Fibroblast of peridontal ligament (primary cell): ENCODE data around the gene METAP2.
A peak's percentile ranks its signal among the peaks of the same experiment; 100 is the strongest.
"Not testable (repeated sequence)": the region's sequence is repeated elsewhere in the genome, so short reads cannot be mapped to it uniquely, and the experiment has no call there.

ENCODE experiments used
- DNase-seq: peaks from one replicate; pipeline ENCODE4 v3.0.0-alpha.2; 2010; ENCODE audit errors: extremely low read depth

Gene METAP2

DNA sequence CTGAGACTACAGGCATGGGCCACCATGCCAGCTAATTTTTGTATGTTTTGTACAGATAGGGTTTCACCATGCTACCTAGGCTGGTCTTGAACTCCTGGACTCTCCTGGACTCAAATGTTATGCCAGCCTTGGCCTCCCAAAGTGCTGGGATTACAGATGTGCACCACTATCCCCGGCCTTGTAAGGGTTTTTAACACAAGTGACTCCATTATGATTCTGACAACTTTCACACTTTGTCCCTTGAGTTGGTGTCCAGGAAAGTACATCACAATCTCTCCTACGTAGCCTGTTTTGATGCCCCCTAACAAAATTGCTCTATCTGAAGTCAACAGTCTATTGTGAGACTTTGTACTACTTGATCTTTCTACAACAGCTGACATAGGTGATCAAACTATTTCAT lies 11.4 kb upstream of the METAP2 start:
- no peak for DNase-seq

DNA sequence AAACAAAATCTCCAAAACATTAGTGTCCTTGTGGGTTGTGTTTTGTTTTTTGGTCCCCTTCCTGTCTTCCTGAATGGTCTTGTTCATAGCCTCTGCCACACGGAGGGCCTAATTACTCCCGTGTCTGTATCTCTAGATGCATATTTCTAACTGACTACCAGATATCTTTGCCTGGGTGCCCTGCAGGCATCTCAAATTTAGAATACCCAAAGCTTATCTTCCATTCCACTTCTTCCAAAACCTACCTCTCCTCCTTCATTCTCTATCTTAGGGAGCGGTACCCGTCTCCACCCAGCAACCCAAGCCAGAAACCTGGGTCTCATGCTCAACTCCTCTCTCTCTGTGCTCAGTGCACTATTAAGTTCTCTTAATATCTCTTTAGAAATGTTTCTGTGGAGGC lies 10.9 kb upstream of the METAP2 start:
- no peak for DNase-seq

DNA sequence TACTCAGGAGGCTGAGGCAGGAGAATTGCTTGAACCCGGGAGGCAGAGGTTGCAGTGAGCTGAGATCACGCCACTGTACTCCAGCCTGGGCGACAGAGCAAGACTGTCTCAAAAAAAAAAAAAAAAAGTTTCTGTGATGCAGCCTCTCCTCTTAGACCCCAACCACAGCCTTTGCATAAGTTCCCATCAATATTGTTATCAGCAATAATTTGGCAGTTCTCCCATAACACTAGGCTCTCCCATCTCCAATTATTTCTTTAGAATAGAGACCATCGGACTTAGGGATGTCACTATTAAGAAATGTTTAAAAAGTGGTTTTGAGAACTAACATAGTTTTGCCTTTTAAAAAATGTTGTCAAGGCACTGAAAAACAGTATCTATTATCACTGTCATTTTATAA lies 10.2 kb upstream of the METAP2 start:
- not testable (repeated sequence) for DNase-seq

DNA sequence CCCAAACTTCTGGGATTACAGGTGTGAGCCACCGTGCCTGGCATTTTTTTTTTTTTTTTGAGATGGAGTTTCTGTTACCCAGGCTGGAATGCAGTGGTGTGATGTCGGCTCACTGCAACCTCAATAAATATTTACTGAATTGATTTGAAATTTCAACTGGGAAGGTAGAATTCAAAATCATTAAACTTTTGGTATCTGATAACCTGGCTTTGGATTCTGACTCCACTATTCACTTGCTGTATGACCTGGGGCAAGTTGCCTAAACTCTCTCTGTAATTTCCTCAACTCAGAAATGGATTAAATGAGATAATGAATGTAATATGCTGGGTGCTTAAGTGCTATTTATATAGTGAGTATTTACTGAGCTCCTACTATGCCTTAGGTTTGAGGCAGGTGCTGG lies 8.7 kb upstream of the METAP2 start:
- no peak for DNase-seq

DNA sequence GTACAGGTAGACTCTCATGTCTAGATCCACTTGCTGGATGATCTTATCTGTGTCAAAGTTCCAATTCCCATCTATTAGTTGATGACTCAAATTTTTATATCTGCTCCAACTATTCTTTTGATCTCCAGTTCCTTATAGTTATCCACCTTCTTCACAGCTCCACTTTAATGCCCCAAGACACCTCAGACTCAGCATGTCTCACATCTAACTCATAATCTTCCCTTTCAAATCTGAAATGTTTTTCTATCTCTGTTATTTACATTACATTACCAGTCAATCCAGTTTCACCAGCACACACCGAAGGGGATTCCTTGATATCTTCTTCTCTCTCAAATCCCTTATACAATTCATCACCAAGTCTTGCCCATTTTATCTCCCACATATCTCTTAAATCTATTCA lies 3.7 kb upstream of the METAP2 start:
- DNase-seq, result no peak

DNA sequence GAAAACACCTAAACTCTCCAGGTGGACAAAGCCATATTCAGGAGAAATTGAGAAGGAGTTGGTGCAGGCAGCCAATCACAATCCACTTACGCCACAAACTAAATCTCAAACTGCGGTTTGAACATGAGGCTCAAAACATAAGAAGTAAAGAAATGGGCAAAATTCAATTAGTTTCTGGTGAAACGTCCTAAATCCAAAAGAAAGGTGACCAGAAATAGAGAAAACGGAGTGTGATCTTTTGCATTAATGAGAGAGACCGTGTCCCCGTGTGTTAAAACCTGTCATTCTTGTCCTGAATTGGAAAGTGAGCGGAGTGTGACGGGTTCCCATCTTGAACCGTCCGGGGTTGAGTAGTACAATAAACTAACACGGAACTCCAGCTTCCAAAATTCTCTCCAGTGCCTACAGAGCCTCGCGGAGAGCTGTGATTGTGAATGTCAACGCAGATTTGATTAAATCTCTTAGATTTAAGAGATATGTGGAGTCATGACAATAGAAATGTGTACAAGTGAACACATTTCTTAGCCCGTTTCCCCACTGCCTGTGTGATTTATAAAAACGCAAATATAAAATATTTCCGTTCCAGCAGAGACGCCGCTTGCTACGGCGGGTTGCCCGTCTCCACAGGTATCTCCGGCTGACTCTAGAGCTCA lies 595 bp upstream of the METAP2 start:
- peak; percentile 72 for DNase-seq

DNA sequence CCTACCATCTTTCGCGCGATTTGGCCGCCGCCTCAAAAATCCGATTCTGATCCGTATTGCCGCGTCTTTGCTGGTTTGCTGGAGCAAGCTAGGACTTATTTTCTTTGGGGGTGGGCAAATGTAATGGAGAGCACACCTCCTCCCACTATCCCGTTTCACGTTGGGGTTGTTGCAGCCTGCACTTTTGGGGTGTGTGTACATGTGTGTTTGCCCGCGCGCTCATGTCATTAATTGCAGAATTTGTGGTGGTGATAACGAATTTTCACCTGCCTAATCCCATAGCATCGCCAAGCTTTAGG lies 657 bp downstream of the METAP2 start:
- peak; percentile 28 for DNase-seq

DNA sequence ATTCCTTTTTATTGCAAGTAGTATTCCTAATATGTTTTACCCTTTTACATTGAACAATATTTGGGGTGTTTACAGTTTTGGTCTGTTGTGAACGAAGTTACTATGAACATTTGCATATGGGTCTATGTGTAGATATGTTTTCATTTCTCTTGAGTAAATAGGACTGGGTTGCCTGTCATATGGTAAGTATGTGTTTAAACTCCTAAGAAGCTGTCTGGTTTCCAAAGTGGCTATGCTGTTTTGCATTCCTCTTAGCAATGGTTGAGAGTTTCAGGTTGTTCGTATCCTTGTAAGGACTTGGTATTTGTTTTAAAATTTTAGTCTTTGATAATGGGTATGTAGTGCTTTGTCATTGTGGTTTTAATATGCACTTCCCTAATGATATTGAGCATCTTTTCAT lies 6.3 kb downstream of the METAP2 start:
- DNase-seq, result peak; percentile 30

DNA sequence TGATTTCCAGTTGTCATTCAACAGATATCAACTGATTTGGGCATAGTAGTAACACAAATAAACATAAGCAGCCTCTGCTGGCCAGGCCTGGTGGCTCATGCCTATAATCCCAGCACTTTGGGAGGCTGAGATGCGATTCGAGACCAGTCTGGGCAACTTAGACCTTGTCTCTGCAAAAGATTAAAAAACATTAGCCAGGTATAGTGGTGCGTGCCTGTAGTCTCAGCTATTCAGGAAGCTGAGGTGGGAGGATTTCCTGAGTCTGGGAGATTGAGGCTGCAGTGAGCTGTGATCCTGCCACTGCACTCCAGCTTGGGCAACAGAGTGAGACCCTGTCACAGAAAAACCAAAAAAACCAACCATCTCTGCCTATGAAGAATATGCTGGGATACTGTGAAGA lies 7.1 kb downstream of the METAP2 start:
- DNase-seq, result no peak

DNA sequence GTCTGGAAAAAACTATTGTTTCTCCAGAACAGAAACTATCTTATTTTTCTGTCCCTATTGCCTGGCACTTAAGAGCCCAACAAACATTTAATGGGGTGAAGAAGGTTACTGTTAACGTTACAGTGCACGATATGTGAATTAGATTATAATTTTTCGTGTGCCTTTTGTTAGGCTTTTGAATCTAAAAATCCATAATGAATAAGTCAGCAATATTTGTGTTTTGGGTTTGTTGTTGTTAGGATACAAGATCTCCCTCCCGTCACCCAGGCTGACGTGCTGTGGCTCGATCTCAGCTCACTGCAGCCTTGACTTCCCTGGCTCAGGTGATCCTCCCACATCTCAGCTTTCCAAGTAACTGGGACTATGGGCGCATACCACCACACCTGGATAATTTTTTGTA lies 7.9 kb downstream of the METAP2 start:
- no peak for DNase-seq

DNA sequence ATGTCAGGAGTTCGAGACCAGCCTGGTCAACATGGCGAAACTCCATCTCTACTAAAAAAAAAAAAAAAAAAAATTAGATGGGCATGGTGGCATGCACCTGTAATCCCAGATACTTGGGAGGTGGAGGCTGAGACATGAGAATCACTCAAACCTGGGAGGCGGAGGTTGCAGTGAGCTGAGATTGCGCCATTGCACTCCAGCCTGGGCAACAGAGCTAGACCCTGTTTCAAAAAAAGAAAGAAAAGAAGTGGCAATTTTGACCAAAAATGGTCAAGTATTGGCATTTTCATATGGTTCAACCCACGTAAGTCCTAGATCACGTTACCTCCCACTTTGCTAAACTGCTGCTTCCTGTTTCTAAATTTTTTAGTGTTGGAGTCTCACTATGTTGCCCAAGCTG lies 8.6 kb downstream of the METAP2 start:
- DNase-seq, result not testable (repeated sequence)

DNA sequence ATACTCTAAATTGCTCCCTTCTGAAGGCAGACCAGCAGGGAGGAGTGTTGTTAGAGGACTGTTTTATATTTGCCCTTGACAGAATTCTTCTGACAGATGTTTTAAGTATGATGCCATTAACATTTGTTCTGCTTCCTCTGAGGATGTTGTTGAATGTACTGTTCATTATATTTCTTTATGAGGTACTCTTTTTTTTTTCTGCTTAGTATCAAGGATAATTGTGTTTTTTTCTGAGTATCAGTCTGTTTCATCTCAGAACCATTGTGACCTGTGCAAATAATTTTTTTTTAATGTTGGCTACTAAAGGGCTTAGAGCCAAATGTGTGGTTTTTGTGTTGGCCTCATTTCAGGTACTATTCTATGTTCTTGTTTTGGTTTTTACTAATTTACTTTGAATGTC lies 10.6 kb downstream of the METAP2 start:
- peak; percentile 43 for DNase-seq

DNA sequence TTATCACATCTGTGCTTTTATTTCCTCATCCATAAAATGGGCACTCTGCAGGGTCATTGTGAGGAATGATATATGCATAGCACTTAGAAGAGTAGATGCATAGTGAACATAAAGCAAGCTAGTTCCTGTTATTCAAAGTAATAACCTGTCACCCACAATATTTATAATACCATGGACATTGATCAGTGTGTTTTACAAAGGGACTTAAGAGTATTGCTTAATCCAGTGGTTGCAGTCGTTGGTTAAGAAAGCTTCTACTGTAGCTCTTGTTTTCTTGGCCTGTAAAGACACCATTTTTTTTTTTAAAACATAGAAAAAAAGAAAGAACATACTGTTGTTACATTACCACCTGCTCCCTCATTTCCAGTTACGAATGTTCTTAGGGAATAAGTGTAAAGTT lies 13.1 kb downstream of the METAP2 start:
- DNase-seq, result no peak

DNA sequence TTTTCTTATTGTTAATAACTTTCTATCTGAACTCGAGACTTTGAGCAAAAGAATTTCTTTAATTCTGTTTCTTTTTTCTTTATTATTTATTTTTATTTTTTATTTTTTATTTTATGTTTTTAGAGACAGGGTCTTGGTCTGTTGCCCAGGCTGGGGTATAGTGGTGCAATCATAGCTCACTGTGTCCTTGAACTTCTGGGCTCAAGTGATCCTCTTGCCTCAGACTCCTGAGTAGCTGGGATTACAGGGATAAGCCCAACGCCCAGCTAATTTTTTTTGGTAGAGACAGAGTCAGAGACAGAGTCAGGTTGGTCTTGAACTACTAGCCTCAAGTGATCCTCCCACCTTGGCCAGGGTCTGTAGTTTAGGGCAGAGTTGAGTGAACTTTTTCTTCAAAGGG lies 18.5 kb downstream of the METAP2 start:
- DNase-seq, result no peak

DNA sequence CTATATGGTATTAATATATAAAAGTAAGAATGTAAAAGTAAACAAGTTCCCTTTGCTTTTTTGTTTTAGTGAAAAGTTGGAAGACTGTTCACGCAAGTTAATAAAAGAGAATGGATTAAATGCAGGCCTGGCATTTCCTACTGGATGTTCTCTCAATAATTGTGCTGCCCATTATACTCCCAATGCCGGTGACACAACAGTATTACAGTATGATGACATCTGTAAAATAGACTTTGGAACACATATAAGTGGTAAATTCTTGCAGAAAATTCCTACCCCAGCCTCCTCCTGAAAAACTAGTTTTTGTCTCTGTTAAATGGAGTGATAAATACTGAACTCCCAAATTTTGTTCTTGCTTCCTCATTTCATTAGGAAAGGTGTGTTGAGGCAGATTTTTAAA lies 20.9 kb downstream of the METAP2 start:
- no peak for DNase-seq

DNA sequence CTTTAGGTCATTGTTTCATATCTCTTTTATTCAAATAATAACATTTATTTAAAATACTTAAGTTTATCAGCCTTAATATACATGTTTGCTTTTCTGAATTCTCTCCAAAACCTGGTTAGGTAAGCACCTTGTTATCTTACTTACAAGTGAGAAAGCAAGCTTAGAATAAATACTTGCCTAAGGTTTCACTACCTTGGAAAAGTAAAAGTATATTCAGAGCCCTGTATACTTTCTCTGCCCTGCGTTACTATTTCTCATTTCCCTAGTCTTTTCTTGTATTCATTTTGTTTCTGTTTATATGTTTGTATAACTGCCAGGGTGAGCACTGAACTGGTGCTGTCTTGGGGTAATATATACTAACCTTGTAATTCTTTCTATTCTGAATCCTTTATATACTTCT lies 21.5 kb downstream of the METAP2 start:
- no peak for DNase-seq

DNA sequence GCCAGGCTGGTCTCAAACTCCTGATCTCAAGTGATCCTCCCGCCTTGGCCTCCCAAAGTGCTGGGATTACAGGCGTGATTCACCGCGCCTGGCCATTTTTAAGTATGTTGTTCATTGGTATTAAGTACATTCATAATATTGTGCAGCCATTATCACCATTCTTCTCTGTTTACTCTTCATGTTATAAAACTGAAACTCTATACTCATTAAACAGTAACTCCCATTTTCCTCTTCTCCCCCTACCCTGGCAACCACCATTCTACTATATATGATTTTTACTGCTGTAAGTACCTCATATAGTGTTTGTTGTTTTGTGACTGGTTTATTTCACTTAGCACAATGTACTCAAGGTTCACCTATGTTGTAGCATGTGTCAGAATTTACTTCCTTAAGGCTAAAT lies 23.1 kb downstream of the METAP2 start:
- DNase-seq, result no peak

DNA sequence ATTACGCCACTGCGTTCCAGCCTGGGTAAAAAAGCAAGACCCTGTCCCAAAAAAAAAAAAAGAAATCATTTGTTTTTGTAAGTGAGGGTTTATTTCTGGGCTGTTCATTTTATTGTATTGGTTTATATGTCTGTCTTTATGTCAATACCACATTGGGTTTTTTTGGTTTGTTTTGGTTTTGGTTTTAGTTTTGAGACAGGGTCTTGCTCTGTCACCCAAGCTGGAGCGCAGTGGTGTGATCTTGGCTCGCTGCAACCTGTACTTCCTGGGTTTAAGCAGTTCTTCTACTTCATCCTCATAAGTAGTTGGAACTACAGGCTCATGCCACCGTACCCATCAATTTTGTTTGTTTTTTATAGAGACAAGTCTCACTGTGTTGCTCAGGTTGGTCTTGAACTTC lies 25.0 kb downstream of the METAP2 start:
- DNase-seq, result no peak

DNA sequence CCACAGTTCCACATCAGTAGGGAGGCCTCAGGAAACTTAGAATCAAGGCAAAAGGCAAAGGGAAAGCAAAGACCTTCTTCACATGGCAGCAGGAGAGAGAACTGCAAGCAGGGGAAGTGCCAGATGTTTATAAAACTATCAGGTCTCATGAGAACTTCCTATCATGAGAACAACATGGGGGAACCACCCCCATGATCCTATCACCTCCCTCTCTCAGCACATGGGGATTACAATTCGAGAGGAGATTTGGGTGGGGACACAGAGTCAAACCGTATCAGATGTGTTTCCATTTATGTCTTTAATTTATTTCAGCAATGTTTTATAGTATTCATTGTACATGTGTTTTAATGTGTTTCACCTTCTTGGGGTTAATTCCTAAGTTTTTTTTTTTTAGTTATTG lies 25.8 kb downstream of the METAP2 start:
- no peak for DNase-seq

DNA sequence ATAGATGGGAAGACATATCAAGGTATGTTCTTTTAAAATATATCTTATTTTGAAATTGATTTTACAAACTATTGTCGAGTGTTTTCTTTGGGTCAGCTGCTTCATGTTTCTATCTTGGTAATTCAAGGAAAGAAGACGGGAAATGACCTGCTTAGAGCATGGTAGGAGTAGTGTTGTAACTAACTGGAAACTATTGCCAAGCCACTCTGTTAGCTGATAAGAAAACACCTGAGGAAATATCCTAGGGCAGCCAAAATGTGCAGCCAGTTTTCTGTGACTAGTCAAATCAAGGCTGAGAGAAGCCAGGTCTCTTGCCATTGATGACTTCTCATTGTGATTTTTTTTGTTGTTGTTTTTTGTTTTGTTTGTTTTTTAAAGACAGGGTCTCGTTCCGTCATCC lies 30.2 kb downstream of the METAP2 start:
- no peak for DNase-seq

DNA sequence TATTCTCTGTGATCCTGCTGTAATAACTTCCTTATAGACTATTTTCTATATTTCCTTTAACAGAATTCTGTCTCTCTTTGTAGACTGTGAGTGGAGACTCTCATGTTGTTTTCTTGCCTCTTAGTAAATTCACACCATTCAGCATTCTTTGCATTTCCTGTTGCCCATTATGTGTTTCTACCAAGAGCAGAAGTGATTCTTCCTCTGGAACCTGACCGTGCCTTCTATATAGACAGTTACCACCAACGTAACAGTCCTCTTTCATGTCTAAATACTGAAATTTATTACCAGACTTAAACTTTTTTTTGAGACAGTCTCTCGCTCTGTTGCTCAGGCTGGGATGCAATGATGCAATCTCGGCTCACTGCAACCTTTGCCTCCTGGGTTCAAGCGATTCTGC lies 31.1 kb downstream of the METAP2 start:
- no peak for DNase-seq

DNA sequence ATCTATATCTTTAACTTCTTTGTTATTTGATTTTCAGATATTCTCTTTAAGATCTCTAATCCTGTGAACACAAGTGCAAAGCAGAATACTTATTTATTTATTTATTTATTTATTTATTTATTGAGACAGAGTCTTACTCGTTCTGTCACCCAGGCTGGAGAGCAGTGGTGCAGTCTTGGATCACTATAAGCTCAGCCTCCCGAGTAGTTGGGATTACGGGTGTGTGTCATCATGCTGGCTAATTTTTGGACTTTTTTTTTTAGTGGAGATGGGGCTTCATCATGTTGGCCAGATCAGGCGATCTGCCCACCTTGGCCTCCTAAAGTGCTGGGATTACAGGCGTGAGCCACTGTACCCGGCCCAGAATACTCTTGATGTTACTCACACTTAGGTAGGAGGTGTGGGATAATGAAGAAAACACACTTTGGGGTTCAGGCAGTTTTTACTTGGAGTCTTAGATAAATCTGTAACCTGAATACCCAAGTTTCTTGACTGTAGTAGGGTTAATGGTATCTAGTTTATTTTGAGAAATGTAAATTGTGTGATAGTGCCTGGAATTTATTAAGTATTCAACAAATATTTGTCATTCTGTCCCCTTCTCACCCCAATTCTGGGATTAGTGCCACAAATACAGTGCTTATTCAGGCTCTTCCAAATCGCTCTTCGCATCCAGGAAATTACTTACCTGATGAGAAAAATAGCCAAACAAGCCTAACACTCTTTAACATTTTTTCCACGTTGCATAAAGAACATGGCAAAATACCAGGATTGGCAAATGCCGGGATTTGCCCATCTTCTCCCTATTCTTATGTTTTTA lies 33.0 kb downstream of the METAP2 start:
- DNase-seq, result no peak

DNA sequence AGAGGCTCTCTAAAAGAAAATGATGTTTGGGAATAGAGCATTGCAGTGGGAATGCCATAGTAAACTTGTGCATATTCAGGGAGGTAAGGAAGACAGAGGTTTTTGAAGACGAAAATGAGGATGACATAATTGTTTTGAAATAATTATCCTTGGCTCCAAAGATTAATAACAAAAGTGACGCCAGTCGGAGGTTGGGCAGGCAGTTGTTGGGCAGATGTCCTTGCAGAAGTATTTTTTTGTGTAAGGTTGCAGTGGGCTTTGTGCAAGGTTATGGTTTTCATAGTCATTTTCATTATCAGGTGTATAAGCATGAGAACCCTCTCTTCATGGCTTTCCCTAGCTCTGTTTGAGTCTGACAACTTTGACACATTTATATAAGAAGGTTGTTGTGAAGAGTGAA lies 35.3 kb downstream of the METAP2 start:
- DNase-seq, result no peak

DNA sequence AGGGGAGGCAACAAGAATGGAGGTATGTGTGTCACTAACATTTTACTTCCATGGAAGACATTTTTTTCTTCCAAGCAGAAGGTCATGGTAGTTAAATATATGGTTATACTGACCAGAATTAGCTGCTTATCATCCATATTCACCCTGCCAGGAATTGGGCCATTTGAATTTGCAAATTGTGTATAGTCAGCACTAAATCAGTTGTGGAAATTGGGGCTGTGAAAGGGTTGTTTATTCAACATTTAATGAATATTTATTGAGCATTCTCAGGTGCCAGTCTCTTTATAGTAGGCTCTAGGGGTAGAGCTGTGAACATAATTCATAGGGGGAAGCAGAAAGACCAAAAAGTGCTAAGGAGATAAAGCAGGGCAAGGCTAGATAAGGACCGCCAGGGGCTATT lies 38.0 kb downstream of the METAP2 start:
- DNase-seq, result no peak
